AG04450 (cell line): ENCODE data around the gene POLR1E. TPM values are rescaled to one million over a fixed set of nuclear protein-coding genes. Genes with fewer than 3 reads are reported as not detected.

Source experiments
- CTCF ChIA-PET: fragments of 300-600, 350-600 bp; formaldehyde crosslinking; extraction: SDS; loops from one replicate; lab custom pipeline; 2022; ENCODE audit warnings: antibody characterized with exemption, inconsistent platforms; lab: Charles Lee
- POLR2A ChIA-PET: fragments of 350-600 bp; formaldehyde crosslinking; extraction: SDS; loops from one replicate; lab custom pipeline; 2021; ENCODE audit warnings: antibody characterized with exemption, inconsistent platforms; lab: Yijun Ruan, JAX
- DNase-seq: peaks from one replicate; pipeline ENCODE4 v3.0.0-alpha.2; 2011; ENCODE audit warnings: low read depth, low spot score
- H3K27ac ChIP-seq: one replicate; pipeline ENCODE4 v1.5.1; 2012; ENCODE audit warnings: low read depth, low read length, control low read depth
- H3K27me3 ChIP-seq: one replicate; pipeline ENCODE4 v1.6.0; 2012; ENCODE audit warnings: low read length; ENCODE audit not compliant: control insufficient read depth, insufficient read depth
- H3K4me3 ChIP-seq: 2 replicates; pipeline ENCODE4 v1.5.1; 2011; ENCODE audit warnings: mild to moderate bottlenecking, low read depth, low read length, control low read depth
- H3K9me3 ChIP-seq: 2 replicates; pipeline ENCODE4 v1.5.1; 2012; ENCODE audit warnings: low read length; ENCODE audit not compliant: control insufficient read depth, insufficient read depth
- polyA plus RNA-seq: library from polyadenylated mRNA; depleted of rRNA; stranded (reverse); fragments of >200 nt; gene quantifications from 2 replicates; pipeline ENCODE4 v1.2.3, GENCODE V29; 2011
- TF ChIP-seq, protein P1 (sequence below): IDR thresholded peaks from 2 replicates; pipeline ENCODE4 v1.5.1; 2011; ENCODE audit warnings: low read depth, low read length, control low read depth, inconsistent platforms

Gene POLR1E
- polyA plus RNA-seq, 1 experiment: 44.5 TPM

DNA sequence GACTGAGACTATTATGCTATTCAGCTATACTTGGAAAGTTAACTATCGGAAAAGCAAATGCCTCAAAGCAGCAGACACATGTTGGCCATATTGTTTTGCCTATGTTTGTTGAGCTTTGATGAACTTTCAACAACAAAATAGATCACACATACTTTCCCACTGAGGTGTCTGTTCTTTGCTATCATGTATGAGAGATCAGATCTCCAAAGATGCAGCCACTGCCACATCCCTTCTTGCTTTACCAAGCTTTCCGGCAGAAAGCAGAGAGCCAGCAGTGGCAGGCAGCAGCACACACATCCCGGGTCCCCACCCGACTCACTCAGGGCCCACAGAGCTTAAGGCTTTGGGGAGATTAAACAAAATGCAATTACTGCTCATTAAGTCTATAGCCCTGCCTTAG is 39.3 kb upstream of the POLR1E start:
- ChIA-PET POLR2A (no interaction called here), CTCF (no interaction called here)
- TF ChIP-seq, protein P1, sequence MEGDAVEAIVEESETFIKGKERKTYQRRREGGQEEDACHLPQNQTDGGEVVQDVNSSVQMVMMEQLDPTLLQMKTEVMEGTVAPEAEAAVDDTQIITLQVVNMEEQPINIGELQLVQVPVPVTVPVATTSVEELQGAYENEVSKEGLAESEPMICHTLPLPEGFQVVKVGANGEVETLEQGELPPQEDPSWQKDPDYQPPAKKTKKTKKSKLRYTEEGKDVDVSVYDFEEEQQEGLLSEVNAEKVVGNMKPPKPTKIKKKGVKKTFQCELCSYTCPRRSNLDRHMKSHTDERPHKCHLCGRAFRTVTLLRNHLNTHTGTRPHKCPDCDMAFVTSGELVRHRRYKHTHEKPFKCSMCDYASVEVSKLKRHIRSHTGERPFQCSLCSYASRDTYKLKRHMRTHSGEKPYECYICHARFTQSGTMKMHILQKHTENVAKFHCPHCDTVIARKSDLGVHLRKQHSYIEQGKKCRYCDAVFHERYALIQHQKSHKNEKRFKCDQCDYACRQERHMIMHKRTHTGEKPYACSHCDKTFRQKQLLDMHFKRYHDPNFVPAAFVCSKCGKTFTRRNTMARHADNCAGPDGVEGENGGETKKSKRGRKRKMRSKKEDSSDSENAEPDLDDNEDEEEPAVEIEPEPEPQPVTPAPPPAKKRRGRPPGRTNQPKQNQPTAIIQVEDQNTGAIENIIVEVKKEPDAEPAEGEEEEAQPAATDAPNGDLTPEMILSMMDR: no peak
- Histone ChIP-seq H3K4me3 (no peak overlapping the region), H3K27ac (no peak overlapping the region), H3K9me3 (no peaks in the 10 kb centered on the region; the same call in 1 of the 2 replicates), H3K27me3 (no peaks in the 10 kb centered on the region)
- DNase-seq: no peak

GRCh38 chr9:37447111-37447510 is 38.6 kb upstream of the POLR1E start:
- no peaks in the 10 kb centered on the region for H3K27me3 ChIP-seq
- no peak overlapping the region for H3K27ac ChIP-seq
- TF ChIP-seq, protein P1: no peak
- no peaks in the 10 kb centered on the region for H3K9me3 ChIP-seq
- no peak overlapping the region for H3K4me3 ChIP-seq
- POLR2A ChIA-PET: no interaction called here
- CTCF ChIA-PET: no interaction called here
- no peak for DNase-seq

- CTCF ChIA-PET: no interaction called here
- Histone ChIP-seq H3K27ac (no peak overlapping the region), H3K27me3 (no peaks in the 10 kb centered on the region), H3K4me3 (no peak overlapping the region), H3K9me3 (no peaks in the 10 kb centered on the region)
- TF ChIP-seq, protein P1: no peak
- POLR2A ChIA-PET: no interaction called here
- no peak for DNase-seq
Measured at GRCh38 chr9:37449862-37450632, 35.7 kb upstream of the POLR1E start.

GRCh38 chr9:37451628-37452027 is 34.1 kb upstream of the POLR1E start:
- CTCF ChIA-PET: no interaction called here
- POLR2A ChIA-PET: no interaction called here

GRCh38 chr9:37452611-37453010 is 33.1 kb upstream of the POLR1E start:
- H3K4me3 ChIP-seq: no peak overlapping the region
- H3K9me3 ChIP-seq: peaks cover 3% of the 10 kb centered on the region; the same call in 1 of the 2 replicates
- no peaks in the 10 kb centered on the region for H3K27me3 ChIP-seq
- TF ChIP-seq, protein P1: no peak
- H3K27ac ChIP-seq: no peak overlapping the region
- ChIA-PET POLR2A (no interaction called here), CTCF (no interaction called here)
- no peak for DNase-seq

More at GRCh38 chr9:37451628-37452027, 34.1 kb upstream of the POLR1E start:
- DNase-seq: no peak
- H3K9me3 ChIP-seq: peaks cover 3% of the 10 kb centered on the region; the same call in 1 of the 2 replicates
- H3K27me3 ChIP-seq: no peaks in the 10 kb centered on the region
- no peak overlapping the region for H3K4me3 ChIP-seq
- H3K27ac ChIP-seq: no peak overlapping the region
- TF ChIP-seq, protein P1: no peak
